ENCODE data around the gene PRSS2.
"Not testable (repeated sequence)": the region's sequence is repeated elsewhere in the genome, so short reads cannot be mapped to it uniquely, and the experiment has no call there.

PRSS2 gene

DNA sequence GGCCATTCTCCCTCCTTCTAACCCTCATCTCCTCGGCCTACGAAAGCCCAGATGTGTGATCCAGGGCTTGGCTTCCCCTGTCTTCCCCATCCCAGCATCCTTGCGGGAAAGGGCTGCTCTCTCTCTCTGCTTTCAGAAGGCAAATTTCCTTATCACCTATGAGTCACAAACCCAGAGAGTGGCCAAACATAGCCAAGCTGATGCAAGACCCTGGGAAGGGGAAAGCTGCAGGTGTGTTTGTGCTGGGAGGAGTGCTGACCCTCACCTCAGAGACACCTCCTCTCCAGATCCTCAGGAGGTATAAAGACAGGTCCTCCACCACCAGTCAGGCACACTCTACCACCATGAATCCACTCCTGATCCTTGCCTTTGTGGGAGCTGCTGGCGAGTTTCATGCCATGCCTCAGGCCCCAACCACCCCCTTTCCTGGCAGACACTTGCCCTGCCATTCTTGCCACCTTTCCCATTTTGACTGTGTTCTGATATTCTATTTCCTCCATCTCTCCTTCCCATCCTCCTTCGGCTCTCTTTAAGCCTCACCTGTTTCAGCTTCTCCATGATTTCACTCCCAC, 10.6 kb upstream of the PRSS2 start:
- DNase-seq = no peak

- DNase-seq = not testable (repeated sequence)
Measured at GRCh38 chr7:142761606-142762005, 9.2 kb upstream of the PRSS2 start.

DNA sequence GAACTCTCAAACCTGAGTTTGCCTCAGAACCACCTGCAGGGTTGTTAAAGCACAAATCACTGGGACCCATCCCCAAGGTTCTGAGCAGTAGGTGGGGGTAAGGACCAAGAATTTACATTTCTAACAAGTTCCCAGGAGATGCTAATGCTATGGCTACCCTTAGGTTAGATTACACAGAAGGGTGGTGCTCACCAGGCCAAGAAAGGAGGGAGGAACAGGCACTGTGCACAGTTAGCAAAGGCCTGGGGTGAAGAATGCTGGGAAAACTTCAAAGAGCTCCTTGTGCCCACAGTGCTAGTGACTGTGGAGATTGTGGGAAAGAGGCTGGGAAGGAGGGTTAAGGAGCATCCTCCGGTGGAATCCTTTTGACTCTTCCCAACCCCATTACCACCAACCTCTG, 8.7 kb upstream of the PRSS2 start:
- DNase-seq = no peak

GRCh38 chr7:142767451-142767850, 3.3 kb upstream of the PRSS2 start:
- no peak for DNase-seq

DNA sequence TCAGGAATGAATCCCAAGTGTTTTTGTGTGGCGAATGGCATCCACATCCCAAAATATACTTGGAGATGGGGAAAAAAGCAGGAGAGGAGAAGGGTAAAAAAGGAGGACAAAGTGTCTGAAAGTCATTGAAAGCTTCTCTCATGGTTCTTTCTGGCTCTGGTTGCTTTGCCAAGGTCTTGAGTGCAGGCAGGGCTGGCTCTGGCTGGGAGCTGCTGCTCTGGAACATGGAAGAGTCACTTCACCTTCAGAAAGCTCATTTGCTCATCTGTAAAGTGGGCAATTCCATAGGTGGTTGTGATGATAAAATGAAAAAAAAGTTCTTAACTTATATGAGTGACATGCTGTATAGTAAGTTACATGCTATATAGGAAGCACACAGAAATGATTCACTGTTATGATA, 2.9 kb upstream of the PRSS2 start:
- no peak for DNase-seq

GRCh38 chr7:142768885-142769284, 1.9 kb upstream of the PRSS2 start:
- not testable (repeated sequence) for DNase-seq

GRCh38 chr7:142771353-142771723, 568 bp downstream of the PRSS2 start:
- no peak for DNase-seq

DNA sequence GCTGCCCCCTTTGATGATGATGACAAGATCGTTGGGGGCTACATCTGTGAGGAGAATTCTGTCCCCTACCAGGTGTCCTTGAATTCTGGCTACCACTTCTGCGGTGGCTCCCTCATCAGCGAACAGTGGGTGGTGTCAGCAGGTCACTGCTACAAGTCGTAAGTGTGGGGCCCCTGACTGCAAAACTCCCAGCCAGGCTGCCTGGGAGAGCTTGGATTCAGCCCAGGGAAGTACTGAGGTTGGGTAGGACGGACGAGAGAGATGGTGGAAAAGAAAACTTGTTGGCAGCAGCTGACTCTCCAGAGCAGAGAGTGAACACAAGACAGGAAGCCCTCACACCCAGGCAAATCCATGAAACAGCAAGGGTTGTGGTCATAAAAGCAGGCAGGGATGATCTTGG, 1.3 kb downstream of the PRSS2 start:
- no peak for DNase-seq

- DNase-seq = no peak
Measured at GRCh38 chr7:142772673-142773072, 1.9 kb downstream of the PRSS2 start.

DNA sequence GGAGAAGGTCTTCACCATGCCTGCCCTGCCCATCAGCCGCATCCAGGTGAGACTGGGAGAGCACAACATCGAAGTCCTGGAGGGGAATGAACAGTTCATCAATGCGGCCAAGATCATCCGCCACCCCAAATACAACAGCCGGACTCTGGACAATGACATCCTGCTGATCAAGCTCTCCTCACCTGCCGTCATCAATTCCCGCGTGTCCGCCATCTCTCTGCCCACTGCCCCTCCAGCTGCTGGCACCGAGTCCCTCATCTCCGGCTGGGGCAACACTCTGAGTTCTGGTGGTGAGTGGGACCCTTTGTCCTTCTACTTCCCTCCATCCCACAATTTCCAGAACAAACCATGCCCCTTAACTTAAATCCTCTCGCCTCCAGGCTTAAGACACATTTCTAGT, 2.5 kb downstream of the PRSS2 start:
- no peak for DNase-seq

DNA sequence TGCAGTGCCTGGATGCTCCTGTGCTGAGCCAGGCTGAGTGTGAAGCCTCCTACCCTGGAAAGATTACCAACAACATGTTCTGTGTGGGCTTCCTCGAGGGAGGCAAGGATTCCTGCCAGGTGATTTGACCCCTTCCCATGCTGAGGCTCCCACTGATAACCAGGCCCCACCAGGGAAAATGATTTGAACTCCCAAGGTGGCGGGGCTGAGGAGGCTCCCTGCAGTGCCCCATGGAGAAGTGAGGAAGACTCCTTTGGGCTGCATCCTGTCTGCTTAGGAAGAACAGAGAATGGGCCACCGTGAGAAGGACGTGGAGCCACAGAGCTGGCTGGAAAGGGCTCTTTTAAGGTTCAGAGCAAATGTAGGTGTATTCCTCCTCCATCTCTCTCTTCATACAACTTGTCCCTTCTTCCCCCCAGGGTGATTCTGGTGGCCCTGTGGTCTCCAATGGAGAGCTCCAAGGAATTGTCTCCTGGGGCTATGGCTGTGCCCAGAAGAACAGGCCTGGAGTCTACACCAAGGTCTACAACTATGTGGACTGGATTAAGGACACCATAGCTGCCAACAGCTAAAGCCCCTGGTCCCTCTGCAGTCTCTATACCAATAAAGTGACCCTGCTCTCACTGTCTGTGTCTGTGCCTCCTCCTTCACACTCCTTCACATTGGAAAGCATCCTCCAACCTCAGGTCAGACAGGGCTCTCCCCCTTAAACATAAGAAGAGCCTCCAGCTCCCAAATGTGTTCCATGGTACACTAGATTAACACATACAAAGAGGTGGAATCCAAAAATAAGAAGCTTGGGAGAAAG, 3.4 kb downstream of the PRSS2 start:
- no peak for DNase-seq

DNA sequence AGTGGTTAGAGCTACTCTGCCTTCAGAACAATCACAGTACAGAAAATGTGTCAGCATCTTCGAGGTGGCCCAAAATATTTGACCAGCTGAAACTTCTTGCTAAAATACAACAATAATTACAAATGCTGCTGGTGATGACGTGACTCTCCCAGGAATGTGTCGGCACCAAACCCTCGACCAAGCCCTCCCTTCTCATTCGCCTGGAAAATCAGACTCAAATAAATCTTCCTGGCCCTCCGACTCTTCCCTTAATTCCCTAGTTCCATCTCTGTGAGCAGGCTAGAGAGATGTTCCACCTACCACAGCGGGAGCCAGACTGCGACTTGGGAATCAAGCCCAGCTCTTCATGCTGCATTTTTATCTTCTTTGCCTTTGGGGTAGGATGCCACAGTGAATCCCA, 4.1 kb downstream of the PRSS2 start:
- no peak for DNase-seq

GRCh38 chr7:142775351-142776115, 4.8 kb downstream of the PRSS2 start:
- not testable (repeated sequence) for DNase-seq

DNA sequence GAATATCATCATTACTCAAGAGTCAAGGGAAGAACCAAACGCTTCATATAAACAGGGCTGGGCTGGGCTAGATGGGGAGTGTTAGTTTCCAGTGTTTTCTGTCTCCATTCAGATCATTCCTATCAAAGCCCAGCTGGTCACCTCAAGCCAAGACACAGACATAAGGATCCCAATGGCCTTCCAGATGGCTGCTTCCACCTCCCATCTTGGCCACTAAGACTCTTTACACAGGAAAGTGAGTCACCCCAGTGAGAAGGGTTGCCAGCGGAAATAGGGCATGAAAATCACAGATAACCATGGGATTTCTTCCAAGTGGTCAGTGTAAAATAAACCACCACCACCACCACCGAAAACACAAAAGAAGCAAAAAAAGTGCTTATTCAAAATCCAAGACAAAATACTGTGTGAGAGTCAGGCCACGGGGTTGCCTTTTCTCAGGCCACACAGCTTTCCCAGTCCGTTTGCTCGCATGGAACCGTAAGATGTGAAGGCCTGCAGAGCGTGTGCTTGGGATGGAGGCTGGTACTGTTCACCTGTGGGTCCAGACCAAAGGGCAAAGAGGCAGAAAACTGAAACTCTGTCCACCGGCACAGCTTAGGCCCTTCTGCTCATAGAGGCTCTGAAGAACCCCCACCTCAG, 5.6 kb downstream of the PRSS2 start:
- no peak for DNase-seq

DNA sequence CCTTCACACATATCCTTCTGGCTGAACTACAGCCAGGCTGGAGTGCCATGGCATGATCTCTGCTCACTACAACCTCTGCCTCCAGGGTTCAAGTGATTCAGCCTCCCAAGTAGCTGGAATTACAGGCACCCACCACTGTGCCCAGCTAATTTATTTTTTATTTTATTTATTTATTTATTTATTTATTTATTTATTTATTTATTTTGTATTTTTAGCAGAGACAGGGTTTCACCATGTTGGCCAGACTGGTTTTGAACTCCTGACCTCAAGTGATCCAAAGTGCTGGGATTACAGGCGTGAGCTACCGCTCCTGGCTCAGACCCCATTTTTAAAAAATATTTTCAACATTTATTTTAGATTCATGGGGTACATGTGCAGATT, 6.1 kb downstream of the PRSS2 start:
- not testable (repeated sequence) for DNase-seq

DNA sequence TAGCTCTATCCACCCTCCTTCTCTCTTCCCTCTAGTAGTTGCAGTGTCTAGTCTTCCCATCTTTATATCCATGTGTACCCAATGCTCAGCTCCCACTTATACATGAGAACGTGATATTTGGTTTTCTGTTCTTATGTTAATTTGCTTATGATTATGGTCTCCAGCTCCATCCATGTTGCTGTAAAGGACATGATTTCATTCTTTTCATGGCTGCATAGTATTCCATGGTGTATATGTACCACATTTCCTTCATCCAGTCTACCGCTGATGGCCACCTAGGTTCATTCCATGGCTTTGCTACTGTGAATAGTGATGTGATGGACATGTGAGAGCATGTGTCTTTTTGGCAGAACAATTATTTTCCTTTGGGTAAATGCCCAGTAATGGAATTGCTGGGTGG, 6.5 kb downstream of the PRSS2 start:
- DNase-seq = no peak

DNA sequence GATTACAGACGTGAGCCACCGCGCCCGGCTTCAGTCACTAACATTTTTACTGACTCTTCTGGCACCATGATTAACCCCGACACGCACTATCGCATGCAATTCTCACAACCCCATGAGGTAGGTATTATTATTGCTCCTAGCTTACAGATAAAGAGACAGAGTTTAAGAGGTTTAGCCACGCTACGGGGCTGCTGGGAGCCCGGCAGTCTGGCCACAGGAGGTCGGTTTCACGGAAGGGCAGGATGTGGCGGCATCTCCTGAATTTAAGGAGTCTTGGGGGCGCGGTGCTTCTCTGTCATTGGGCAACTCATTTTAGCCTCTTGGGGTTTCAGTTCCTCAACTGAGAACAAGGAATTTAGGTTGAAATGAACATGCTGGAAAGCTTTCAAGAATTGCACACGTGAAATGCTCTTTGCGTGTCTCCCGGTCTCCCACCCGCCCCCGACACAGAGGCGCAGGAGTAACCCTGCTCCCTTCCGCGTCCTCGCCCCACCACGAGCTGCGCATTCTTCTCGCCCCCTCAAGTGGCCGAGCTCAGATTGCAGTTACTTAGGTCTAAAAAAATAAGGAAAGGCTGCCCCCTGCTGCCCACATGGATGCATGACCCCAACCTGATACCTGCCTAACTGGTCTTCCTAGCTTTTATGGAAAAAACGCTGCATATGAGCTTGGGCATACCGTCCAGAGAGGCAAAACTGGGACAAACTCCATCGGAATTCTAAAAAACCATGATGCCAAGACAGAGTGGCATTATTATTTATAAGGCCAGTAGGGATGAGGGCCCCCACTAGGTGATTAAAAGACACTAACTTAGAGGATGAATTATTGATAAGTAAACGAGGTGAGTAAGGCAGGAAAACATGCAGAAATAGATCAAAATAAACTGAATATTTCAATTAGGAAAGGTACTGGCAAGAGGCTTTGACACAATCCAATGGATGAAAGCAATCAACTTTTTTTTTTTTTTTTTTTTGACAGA, 12.4 kb downstream of the PRSS2 start:
- peak; percentile 85 for DNase-seq

DNA sequence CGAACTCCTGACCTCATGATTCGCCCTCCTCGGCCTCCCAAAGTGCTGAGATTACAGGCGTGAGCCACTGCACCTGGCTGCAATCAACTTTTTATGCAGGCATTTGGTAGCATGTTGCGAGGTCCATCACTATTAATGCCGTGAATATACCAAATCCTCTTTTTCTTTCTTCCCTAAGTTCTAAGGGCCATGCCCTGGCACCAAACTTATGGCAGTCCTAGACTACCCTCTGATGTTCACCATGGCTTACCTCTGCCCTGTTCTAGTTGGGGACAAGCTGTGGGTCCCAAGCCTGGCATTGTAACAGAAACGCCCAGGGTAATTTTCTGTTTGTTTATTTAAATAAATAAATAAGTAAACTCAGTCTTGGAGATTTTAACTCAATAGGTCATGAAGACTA, 13.3 kb downstream of the PRSS2 start:
- DNase-seq = peak; percentile 4

GRCh38 chr7:142784716-142785115, 13.9 kb downstream of the PRSS2 start:
- peak; percentile 76 for DNase-seq

DNA sequence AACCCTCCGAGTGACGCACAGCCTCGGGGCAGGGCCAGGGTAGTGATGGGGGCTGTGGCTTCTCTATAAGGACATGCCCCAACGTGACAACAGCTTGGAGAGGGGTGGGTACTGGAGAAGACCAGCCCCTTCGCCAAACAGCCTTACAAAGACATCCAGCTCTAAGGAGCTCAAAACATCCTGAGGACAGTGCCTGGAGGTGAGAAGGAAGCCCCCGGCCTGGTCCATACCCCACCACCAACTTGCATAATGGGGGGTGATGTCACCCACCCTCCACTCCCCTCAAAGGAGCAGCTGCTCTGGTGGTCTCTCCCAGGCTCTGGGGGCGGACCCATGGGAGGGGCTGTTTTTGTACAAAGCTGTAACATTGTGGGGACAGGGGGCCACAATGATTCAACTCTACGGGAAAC, 15.1 kb downstream of the PRSS2 start:
- DNase-seq = peak; percentile 92

- peak; percentile 13 for DNase-seq
Measured at GRCh38 chr7:142787034-142787768, 16.4 kb downstream of the PRSS2 start.

DNA sequence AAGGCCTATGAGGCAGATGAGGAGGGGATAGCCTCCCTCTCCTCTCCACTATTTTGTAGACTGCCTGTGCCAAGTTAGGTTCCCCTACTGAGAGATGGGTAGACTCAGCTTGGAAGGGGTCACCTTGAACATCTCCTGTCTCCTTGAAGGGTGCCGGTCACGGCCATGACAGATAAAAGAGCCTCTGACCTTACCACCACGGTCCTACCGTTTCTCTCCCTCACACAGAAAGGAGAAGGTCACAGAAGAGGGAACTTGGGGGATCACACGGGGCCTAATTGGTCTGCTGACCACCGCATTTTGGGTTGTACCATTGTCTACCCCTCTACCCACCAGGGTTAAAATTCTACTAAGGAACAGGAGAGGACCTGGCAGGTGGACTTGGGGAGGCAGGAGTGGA, 17.0 kb downstream of the PRSS2 start:
- peak; percentile 11 for DNase-seq
